ENCODE measurements around the gene XPNPEP3. TPM values are rescaled to one million over a fixed set of nuclear protein-coding genes. Genes with fewer than 3 reads are reported as not detected.

The XPNPEP3 gene
- total RNA-seq, 1 experiment from 2014 or later, result 35.4 TPM

- ChIA-PET POLR2A (no interaction called here), CTCF (no interaction called here)
- no peak overlapping the region for H3K27ac Mint-ChIP-seq (ENCODE audit: unreplicated experiment)
- no peak overlapping the region for H3K4me3 Mint-ChIP-seq (ENCODE audit: unreplicated experiment)
- Histone ChIP-seq H3K4me3 (ENCODE audit: low read depth, low read length) (no peak overlapping the region), H3K27me3 (replicated peaks; ENCODE audit: control insufficient read depth, insufficient read depth, low read length) (no peaks in the 10 kb centered on the region), H3K36me3 (ENCODE audit: control insufficient read depth, insufficient read depth, low read length) (no peaks in the 10 kb centered on the region), H3K4me1 (no peaks in the 10 kb centered on the region), H3K9me3 (no peaks in the 10 kb centered on the region)
- no TSS peak for BruUV-seq (replicated peaks)
- H3K4me1 Mint-ChIP-seq (ENCODE audit: low read depth, unreplicated experiment), result no peaks in the 10 kb centered on the region
- DNase-seq, result no peak
- H3K9me3 Mint-ChIP-seq (ENCODE audit: unreplicated experiment), result no peaks in the 10 kb centered on the region
- intact Hi-C loops (cut with micrococcal nuclease; ENCODE audit: unreplicated experiment), result no loop called here
- peaks cover 49% of the 10 kb centered on the region for H3K36me3 Mint-ChIP-seq (ENCODE audit: insufficient read depth, unreplicated experiment)
- no peak for TF ChIP-seq CTCF (IDR thresholded peaks at IDR 0.05; ENCODE audit: insufficient read depth in 1 of 2, low read depth in 1 of 2, low read length in 1 of 2, severe bottlenecking in 1 of 2, unreplicated experiment in 1 of 2)
- no peaks in the 10 kb centered on the region for H3K27me3 Mint-ChIP-seq (ENCODE audit: insufficient read depth, unreplicated experiment)
Observed at GRCh38 chr22:40889116-40889515, 32.2 kb downstream of the XPNPEP3 start.

- no peaks in the 10 kb centered on the region for H3K27me3 Mint-ChIP-seq (ENCODE audit: insufficient read depth, unreplicated experiment)
- H3K4me3 Mint-ChIP-seq (ENCODE audit: unreplicated experiment), result no peak overlapping the region
- CTCF ChIA-PET, result no interaction called here
- no peak for TF ChIP-seq CTCF (IDR thresholded peaks at IDR 0.05; ENCODE audit: insufficient read depth in 1 of 2, low read depth in 1 of 2, low read length in 1 of 2, severe bottlenecking in 1 of 2, unreplicated experiment in 1 of 2)
- Histone ChIP-seq H3K27me3 (replicated peaks; ENCODE audit: control insufficient read depth, insufficient read depth, low read length) (no peaks in the 10 kb centered on the region), H3K9me3 (no peaks in the 10 kb centered on the region), H3K4me3 (ENCODE audit: low read depth, low read length) (no peak overlapping the region), H3K4me1 (no peaks in the 10 kb centered on the region), H3K36me3 (ENCODE audit: control insufficient read depth, insufficient read depth, low read length) (no peaks in the 10 kb centered on the region)
- intact Hi-C loops (cut with micrococcal nuclease; ENCODE audit: unreplicated experiment), result no loop called here
- no peak for DNase-seq
- BruUV-seq (replicated peaks), result no TSS peak
- no peak overlapping the region for H3K27ac Mint-ChIP-seq (ENCODE audit: unreplicated experiment)
- H3K9me3 Mint-ChIP-seq (ENCODE audit: unreplicated experiment), result no peaks in the 10 kb centered on the region
- POLR2A ChIA-PET, result interaction anchor here (0.6 kb wide), 1 partner anchor 240 kb away, joined by 8 read pairs; no protein-coding TSS in a partner anchor
- H3K36me3 Mint-ChIP-seq (ENCODE audit: insufficient read depth, unreplicated experiment), result peaks cover 45% of the 10 kb centered on the region
- H3K4me1 Mint-ChIP-seq (ENCODE audit: low read depth, unreplicated experiment), result no peaks in the 10 kb centered on the region
Observed at GRCh38 chr22:40890881-40891280, 33.9 kb downstream of the XPNPEP3 start.

GRCh38 chr22:40894417-40894816 lies 37.5 kb downstream of the XPNPEP3 start:
- no peaks in the 10 kb centered on the region for H3K27me3 ChIP-seq (replicated peaks; ENCODE audit: control insufficient read depth, insufficient read depth, low read length)
- H3K4me3 Mint-ChIP-seq (ENCODE audit: unreplicated experiment), result no peak overlapping the region
- no peaks in the 10 kb centered on the region for H3K27me3 Mint-ChIP-seq (ENCODE audit: insufficient read depth, unreplicated experiment)
- no peaks in the 10 kb centered on the region for H3K36me3 ChIP-seq (ENCODE audit: control insufficient read depth, insufficient read depth, low read length)
- no TSS peak for BruUV-seq (replicated peaks)
- H3K9me3 ChIP-seq, result no peaks in the 10 kb centered on the region
- ChIA-PET CTCF (no interaction called here), POLR2A (no interaction called here)
- peaks cover 13% of the 10 kb centered on the region for H3K36me3 Mint-ChIP-seq (ENCODE audit: insufficient read depth, unreplicated experiment)
- no peak overlapping the region for H3K27ac Mint-ChIP-seq (ENCODE audit: unreplicated experiment)
- intact Hi-C loops (cut with micrococcal nuclease; ENCODE audit: unreplicated experiment), result no loop called here
- H3K4me1 Mint-ChIP-seq (ENCODE audit: low read depth, unreplicated experiment), result no peaks in the 10 kb centered on the region
- no peak for DNase-seq
- TF ChIP-seq CTCF (IDR thresholded peaks at IDR 0.05; ENCODE audit: insufficient read depth in 1 of 2, low read depth in 1 of 2, low read length in 1 of 2, severe bottlenecking in 1 of 2, unreplicated experiment in 1 of 2), result no peak
- 0 out of 2 replicates have a peak, but pooled peaks cover 3% of the 10 kb centered on the region for H3K4me1 ChIP-seq
- H3K4me3 ChIP-seq (ENCODE audit: low read depth, low read length), result no peak overlapping the region
- no peaks in the 10 kb centered on the region for H3K9me3 Mint-ChIP-seq (ENCODE audit: unreplicated experiment)
